Ishikawa (cell line): ENCODE data around the gene TMA7.

Experiments used
- CEBPB ChIP-seq: IDR thresholded peaks from 2 replicates; pipeline ENCODE4 v1.6.1; 2012
- CREB1 ChIP-seq: IDR thresholded peaks from 2 replicates; pipeline ENCODE4 v1.6.1; 2012; ENCODE audit warnings: low read depth
- TAF1 ChIP-seq: IDR thresholded peaks from 2 replicates; pipeline ENCODE4 v1.6.1; 2012; ENCODE audit warnings: low read depth, mild to moderate bottlenecking
- YY1 ChIP-seq: IDR thresholded peaks from 2 replicates; pipeline ENCODE4 v1.6.1; 2012; ENCODE audit warnings: low read depth
- ZBTB7A ChIP-seq: IDR thresholded peaks from 2 replicates; pipeline ENCODE4 v1.6.1; 2012; ENCODE audit warnings: low read depth
- TF ChIP-seq, protein P1 (sequence below): IDR thresholded peaks from 2 replicates; pipeline ENCODE4 v1.6.1; 2012; ENCODE audit warnings: low read depth, mild to moderate bottlenecking
- TF ChIP-seq, protein P2 (sequence below): IDR thresholded peaks from 2 replicates; pipeline ENCODE4 v1.6.1; 2012

DNA sequence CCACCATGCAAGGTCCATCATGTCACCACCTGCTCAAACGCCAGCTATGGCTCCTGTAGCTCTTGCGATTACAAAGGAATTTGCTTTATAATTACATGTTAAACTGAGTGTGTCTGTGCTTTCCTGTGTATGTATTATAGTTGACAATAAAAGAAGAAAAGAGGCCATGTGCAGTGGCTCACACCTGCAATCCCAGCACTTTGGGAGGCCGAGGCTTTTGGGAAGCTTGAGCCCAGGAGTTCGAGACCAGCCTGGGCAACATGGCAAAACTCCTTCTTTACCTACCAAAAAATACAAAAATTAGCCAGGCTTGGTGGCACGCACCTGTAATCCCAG is 33.5 kb downstream of the TMA7 start:
- TF ChIP-seq, protein P1, sequence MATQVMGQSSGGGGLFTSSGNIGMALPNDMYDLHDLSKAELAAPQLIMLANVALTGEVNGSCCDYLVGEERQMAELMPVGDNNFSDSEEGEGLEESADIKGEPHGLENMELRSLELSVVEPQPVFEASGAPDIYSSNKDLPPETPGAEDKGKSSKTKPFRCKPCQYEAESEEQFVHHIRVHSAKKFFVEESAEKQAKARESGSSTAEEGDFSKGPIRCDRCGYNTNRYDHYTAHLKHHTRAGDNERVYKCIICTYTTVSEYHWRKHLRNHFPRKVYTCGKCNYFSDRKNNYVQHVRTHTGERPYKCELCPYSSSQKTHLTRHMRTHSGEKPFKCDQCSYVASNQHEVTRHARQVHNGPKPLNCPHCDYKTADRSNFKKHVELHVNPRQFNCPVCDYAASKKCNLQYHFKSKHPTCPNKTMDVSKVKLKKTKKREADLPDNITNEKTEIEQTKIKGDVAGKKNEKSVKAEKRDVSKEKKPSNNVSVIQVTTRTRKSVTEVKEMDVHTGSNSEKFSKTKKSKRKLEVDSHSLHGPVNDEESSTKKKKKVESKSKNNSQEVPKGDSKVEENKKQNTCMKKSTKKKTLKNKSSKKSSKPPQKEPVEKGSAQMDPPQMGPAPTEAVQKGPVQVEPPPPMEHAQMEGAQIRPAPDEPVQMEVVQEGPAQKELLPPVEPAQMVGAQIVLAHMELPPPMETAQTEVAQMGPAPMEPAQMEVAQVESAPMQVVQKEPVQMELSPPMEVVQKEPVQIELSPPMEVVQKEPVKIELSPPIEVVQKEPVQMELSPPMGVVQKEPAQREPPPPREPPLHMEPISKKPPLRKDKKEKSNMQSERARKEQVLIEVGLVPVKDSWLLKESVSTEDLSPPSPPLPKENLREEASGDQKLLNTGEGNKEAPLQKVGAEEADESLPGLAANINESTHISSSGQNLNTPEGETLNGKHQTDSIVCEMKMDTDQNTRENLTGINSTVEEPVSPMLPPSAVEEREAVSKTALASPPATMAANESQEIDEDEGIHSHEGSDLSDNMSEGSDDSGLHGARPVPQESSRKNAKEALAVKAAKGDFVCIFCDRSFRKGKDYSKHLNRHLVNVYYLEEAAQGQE = no peak
- TF ChIP-seq YY1 (no peak), ZBTB7A (no peak), CREB1 (no peak), CEBPB (no peak), TAF1 (no peak)
- TF ChIP-seq, protein P2, sequence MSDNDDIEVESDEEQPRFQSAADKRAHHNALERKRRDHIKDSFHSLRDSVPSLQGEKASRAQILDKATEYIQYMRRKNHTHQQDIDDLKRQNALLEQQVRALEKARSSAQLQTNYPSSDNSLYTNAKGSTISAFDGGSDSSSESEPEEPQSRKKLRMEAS = no peak
